ENCODE measurements around the gene SLC12A2. TPM values are rescaled to one million over a fixed set of nuclear protein-coding genes. Genes with fewer than 3 reads are reported as not detected.

Gene SLC12A2
- total RNA-seq, 1 experiment from 2014 or later = 576 TPM

DNA sequence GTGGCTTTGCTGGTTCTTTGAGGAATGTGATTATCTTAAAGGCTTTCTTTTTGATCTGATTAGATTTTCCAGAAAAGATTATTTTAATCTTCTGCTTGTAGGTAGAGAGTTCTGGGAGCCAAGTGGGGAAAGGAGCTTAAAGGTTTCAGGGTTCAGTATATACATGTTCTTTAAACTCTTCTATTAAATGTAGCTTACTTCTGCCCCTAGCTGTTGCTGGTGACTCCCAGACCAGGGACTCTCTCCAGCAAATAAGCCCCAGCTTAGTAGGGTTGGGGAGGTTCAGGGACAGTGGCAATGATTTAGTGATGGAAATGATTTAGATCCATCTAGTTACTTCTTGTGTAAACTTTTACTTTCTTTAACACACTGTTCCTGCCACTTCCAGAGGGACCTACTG lies 72.2 kb downstream of the SLC12A2 start:
- Mint-ChIP-seq H3K27me3 (ENCODE audit: unreplicated experiment) (no peaks in the 10 kb centered on the region), H3K27ac (ENCODE audit: unreplicated experiment) (peak overlapping the region; percentile 3), H3K36me3 (ENCODE audit: insufficient read depth, unreplicated experiment) (peaks cover 73% of the 10 kb centered on the region), H3K9me3 (ENCODE audit: low read depth, unreplicated experiment) (no peaks in the 10 kb centered on the region), H3K4me1 (ENCODE audit: low read depth, unreplicated experiment) (no peaks in the 10 kb centered on the region), H3K4me3 (ENCODE audit: low read depth, unreplicated experiment) (no peak overlapping the region)
- TF ChIP-seq, protein P1, sequence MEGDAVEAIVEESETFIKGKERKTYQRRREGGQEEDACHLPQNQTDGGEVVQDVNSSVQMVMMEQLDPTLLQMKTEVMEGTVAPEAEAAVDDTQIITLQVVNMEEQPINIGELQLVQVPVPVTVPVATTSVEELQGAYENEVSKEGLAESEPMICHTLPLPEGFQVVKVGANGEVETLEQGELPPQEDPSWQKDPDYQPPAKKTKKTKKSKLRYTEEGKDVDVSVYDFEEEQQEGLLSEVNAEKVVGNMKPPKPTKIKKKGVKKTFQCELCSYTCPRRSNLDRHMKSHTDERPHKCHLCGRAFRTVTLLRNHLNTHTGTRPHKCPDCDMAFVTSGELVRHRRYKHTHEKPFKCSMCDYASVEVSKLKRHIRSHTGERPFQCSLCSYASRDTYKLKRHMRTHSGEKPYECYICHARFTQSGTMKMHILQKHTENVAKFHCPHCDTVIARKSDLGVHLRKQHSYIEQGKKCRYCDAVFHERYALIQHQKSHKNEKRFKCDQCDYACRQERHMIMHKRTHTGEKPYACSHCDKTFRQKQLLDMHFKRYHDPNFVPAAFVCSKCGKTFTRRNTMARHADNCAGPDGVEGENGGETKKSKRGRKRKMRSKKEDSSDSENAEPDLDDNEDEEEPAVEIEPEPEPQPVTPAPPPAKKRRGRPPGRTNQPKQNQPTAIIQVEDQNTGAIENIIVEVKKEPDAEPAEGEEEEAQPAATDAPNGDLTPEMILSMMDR (IDR thresholded peaks at IDR 0.05; ENCODE audit: unreplicated experiment) = no peak
- no TSS peak for BruUV-seq (replicated peaks)
- intact Hi-C loops (cut with micrococcal nuclease; ENCODE audit: unreplicated experiment) = no loop called here
- CTCF ChIA-PET = interaction anchor here (1.0 to 1.1 kb wide), 2 partner anchors 397 to 399 kb away, joined by 3 to 5 read pairs; no protein-coding TSS in a partner anchor
- DNase-seq = no peak

DNA sequence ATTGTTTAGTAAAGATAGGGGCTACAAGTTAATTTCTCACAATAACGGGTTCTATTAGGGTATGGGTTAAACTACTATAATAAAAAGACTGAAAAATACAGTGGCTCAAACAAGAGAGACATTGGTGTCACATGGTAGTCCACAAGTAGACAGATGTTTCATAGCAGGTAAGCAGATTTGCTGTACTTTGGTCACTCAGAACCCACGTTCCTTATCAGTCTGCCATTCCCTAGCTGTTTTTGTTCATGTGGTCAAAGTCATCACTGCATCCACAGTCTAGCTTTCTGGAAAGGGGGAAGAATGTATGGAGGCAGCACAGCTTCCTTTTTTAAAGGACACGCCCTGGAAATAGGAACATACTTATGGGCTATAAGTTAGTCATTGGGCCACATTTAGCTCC lies 73.0 kb downstream of the SLC12A2 start:
- BruUV-seq (replicated peaks) = no TSS peak
- intact Hi-C loops (cut with micrococcal nuclease; ENCODE audit: unreplicated experiment) = no loop called here
- H3K4me3 Mint-ChIP-seq (ENCODE audit: low read depth, unreplicated experiment) = no peak overlapping the region
- H3K4me1 Mint-ChIP-seq (ENCODE audit: low read depth, unreplicated experiment) = no peaks in the 10 kb centered on the region
- H3K27ac Mint-ChIP-seq (ENCODE audit: unreplicated experiment) = no peak overlapping the region
- CTCF ChIA-PET = interaction anchor here (1.1 kb wide), 1 partner anchor 398 kb away, joined by 5 read pairs; no protein-coding TSS in a partner anchor
- DNase-seq = no peak
- H3K9me3 Mint-ChIP-seq (ENCODE audit: low read depth, unreplicated experiment) = no peaks in the 10 kb centered on the region
- TF ChIP-seq, protein P1 (IDR thresholded peaks at IDR 0.05; ENCODE audit: unreplicated experiment) = no peak
- H3K27me3 Mint-ChIP-seq (ENCODE audit: unreplicated experiment) = no peaks in the 10 kb centered on the region
- peaks cover 73% of the 10 kb centered on the region for H3K36me3 Mint-ChIP-seq (ENCODE audit: insufficient read depth, unreplicated experiment)

DNA sequence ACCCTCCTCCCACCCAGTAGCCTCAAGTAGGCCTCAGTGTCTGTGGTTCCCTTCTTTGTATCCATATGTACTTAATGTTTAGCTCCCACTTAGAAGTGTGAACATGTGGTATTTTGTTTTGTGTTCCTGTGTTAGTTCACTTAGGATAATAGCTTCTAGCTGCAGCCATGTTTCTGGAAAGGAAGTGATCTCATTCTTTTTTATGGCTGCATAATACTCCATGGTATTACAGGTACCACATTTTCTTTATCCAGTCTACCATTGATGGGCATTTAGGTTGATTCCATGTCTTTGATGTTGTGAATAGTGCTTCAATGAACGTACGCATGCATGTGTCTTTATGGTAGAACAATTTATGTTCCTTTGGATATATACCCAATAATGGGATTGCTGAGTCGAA lies 74.8 kb downstream of the SLC12A2 start:
- CTCF ChIA-PET = no interaction called here
- DNase-seq = no peak
- Mint-ChIP-seq H3K36me3 (ENCODE audit: insufficient read depth, unreplicated experiment) (peaks cover 78% of the 10 kb centered on the region), H3K27ac (ENCODE audit: unreplicated experiment) (no peak overlapping the region), H3K4me3 (ENCODE audit: low read depth, unreplicated experiment) (no peak overlapping the region), H3K4me1 (ENCODE audit: low read depth, unreplicated experiment) (no peaks in the 10 kb centered on the region), H3K27me3 (ENCODE audit: unreplicated experiment) (no peaks in the 10 kb centered on the region), H3K9me3 (ENCODE audit: low read depth, unreplicated experiment) (no peaks in the 10 kb centered on the region)
- intact Hi-C loops (cut with micrococcal nuclease; ENCODE audit: unreplicated experiment) = no loop called here
- TF ChIP-seq, protein P1 (IDR thresholded peaks at IDR 0.05; ENCODE audit: unreplicated experiment) = no peak
- no TSS peak for BruUV-seq (replicated peaks)

DNA sequence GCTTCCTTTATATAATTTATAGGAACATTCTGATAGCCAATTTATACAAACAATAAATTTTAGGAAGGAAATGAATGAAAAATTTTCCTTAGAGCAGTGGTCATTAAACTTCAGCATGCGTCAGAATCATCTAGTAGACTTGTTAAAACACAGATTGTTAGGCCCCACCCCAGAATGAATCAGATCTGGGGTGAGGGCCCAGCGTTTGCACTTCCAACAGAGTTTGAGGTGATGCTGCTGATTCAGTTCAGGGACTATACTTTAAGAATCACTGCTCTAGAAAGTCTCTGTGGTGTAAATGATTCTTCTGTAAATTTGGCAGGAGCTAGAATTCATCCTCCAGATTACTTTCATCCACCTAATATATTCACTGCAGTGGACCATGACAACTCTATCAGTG lies 80.4 kb downstream of the SLC12A2 start:
- H3K9me3 Mint-ChIP-seq (ENCODE audit: low read depth, unreplicated experiment) = no peaks in the 10 kb centered on the region
- no TSS peak for BruUV-seq (replicated peaks)
- CTCF ChIA-PET = no interaction called here
- no peak overlapping the region for H3K27ac Mint-ChIP-seq (ENCODE audit: unreplicated experiment)
- no peak for DNase-seq
- H3K36me3 Mint-ChIP-seq (ENCODE audit: insufficient read depth, unreplicated experiment) = peaks cover 69% of the 10 kb centered on the region
- no peaks in the 10 kb centered on the region for H3K4me1 Mint-ChIP-seq (ENCODE audit: low read depth, unreplicated experiment)
- TF ChIP-seq, protein P1 (IDR thresholded peaks at IDR 0.05; ENCODE audit: unreplicated experiment) = no peak
- no peak overlapping the region for H3K4me3 Mint-ChIP-seq (ENCODE audit: low read depth, unreplicated experiment)
- H3K27me3 Mint-ChIP-seq (ENCODE audit: unreplicated experiment) = no peaks in the 10 kb centered on the region
- intact Hi-C loops (cut with micrococcal nuclease; ENCODE audit: unreplicated experiment) = no loop called here
